Measurements from ENCODE around the gene GRHL1. TPM values are rescaled to one million over a fixed set of nuclear protein-coding genes. Genes with fewer than 3 reads are reported as not detected.

Gene GRHL1, protein sequence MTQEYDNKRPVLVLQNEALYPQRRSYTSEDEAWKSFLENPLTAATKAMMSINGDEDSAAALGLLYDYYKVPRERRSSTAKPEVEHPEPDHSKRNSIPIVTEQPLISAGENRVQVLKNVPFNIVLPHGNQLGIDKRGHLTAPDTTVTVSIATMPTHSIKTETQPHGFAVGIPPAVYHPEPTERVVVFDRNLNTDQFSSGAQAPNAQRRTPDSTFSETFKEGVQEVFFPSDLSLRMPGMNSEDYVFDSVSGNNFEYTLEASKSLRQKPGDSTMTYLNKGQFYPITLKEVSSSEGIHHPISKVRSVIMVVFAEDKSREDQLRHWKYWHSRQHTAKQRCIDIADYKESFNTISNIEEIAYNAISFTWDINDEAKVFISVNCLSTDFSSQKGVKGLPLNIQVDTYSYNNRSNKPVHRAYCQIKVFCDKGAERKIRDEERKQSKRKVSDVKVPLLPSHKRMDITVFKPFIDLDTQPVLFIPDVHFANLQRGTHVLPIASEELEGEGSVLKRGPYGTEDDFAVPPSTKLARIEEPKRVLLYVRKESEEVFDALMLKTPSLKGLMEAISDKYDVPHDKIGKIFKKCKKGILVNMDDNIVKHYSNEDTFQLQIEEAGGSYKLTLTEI
- 1.0 and 1.6 TPM in 2 replicates for polyA plus RNA-seq (2012; rRNA removed)
- polyA plus RNA-seq (2012; cell fraction: cytosol; rRNA removed), result 0.75 and 1.0 TPM in 2 replicates
- polyA plus RNA-seq (2012; cell fraction: nucleus; rRNA removed), result 2.5 and 4.3 TPM in 2 replicates

DNA sequence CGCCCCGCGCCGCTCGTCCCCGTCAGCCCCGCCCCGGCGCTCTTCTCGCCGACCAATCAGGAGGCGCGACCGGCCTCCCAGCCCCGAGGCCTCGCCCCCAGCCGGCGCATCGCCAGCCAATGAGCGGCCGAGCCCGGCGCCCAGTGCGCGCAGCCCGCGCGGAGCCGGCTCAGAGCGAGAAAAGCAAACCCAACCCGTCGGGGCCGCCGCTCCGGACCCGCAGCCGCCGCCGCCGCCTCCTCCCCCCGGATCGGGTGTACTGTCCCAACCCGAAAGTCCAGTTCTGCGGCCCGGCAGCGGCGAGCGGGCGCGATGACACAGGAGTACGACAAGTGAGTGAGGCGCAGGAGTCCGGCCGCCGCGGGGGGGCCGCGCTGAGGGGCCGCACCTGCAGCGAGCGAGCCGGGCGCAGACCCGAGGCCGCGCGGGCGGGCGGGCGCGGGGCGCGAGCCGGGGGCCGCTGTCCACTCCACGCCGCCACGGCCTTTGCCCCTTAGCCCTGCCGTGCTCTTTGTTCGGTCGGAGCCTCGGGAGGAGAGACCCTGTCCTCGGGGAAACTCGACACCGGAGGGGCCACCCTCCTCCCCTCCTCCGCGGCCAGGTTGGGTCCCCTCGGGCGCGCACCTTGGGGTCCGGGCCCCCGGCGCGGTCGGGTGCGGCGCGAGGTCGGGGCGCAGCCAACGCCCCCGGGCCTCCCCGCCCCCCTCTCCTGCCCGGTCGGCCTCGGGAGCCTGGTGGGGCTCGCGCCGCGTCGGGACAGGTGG, at the start of gene GRHL1:
TSS of gene GRHL1 (plus strand) at position 172 of the 764 bp plus-strand sequence. CDS start at position 313, 141 bp downstream.
- H3K27ac ChIP-seq (ENCODE audit: low read depth in 2 of 2, low read length in 1 of 2), result no peak within 1 kb of the TSS
- peak within 1 kb of the TSS; percentile 77 for H3K4me2 ChIP-seq
- TF ChIP-seq SMC3 (IDR thresholded peaks at IDR 0.05; ENCODE audit: low read depth, low read length) (no peak), TEAD4 (IDR thresholded peaks at IDR 0.05; ENCODE audit: borderline replicate concordance, insufficient read depth) (no peak), RFX5 (IDR thresholded peaks at IDR 0.05; ENCODE audit: low read length) (peak; percentile 57), SIN3A (IDR thresholded peaks at IDR 0.05; ENCODE audit: borderline replicate concordance, low read depth, low read length) (no peak)
- TF ChIP-seq, protein P1, sequence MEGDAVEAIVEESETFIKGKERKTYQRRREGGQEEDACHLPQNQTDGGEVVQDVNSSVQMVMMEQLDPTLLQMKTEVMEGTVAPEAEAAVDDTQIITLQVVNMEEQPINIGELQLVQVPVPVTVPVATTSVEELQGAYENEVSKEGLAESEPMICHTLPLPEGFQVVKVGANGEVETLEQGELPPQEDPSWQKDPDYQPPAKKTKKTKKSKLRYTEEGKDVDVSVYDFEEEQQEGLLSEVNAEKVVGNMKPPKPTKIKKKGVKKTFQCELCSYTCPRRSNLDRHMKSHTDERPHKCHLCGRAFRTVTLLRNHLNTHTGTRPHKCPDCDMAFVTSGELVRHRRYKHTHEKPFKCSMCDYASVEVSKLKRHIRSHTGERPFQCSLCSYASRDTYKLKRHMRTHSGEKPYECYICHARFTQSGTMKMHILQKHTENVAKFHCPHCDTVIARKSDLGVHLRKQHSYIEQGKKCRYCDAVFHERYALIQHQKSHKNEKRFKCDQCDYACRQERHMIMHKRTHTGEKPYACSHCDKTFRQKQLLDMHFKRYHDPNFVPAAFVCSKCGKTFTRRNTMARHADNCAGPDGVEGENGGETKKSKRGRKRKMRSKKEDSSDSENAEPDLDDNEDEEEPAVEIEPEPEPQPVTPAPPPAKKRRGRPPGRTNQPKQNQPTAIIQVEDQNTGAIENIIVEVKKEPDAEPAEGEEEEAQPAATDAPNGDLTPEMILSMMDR (IDR thresholded peaks at IDR 0.05), result no peak
- ChIA-PET POLR2A (no interaction called here), CTCF (interaction anchor here (0.9 to 1.8 kb wide), 6 partner anchors 12 to 181 kb away, joined by 3 to 6 read pairs (median 3); no protein-coding TSS in a partner anchor)
- peaks cover 0 to 7% of the 10 kb centered on the region in 2 experiments; a peak in 2 of 4 replicates for H3K4me1 ChIP-seq (ENCODE audit: control insufficient read depth in 1 of 2, insufficient read depth in 2 of 2, low read depth in 1 of 2, low read length in 1 of 2)
- no peaks in the 10 kb centered on the region for H3F3A ChIP-seq (replicated peaks; ENCODE audit: insufficient read depth)
- no peaks in the 10 kb centered on the region for H3K79me2 ChIP-seq (ENCODE audit: insufficient read depth)
- peak within 1 kb of the TSS; percentile 71 for H3K4me3 ChIP-seq (ENCODE audit: low read depth in 2 of 2, low read length in 1 of 2)
- H3K9ac ChIP-seq, result no peak within 1 kb of the TSS; the same call in 1 of the 2 replicates
- 1% methylated on average over 14 of the region's 111 CpGs for WGBS (ENCODE audit: low lambda C conversion rate)
- H2AFZ ChIP-seq (ENCODE audit: low read depth), result peak within 1 kb of the TSS; percentile 73; the same call in 1 of the 2 replicates
- no peaks in the 10 kb centered on the region for H3K27me3 ChIP-seq (ENCODE audit: insufficient read depth)
- H3K9me3 ChIP-seq, result no peaks in the 10 kb centered on the region
- peak; percentile 100 for DNase-seq
- no peaks in the 10 kb centered on the region for H4K20me1 ChIP-seq (ENCODE audit: insufficient read depth)
- no peaks in the 10 kb centered on the region for H3K9me2 ChIP-seq
- no peaks in the 10 kb centered on the region for H3K36me3 ChIP-seq (replicated peaks in 1 of 2; ENCODE audit: control insufficient read depth in 1 of 2, insufficient read depth in 2 of 2, low read length in 1 of 2)

DNA sequence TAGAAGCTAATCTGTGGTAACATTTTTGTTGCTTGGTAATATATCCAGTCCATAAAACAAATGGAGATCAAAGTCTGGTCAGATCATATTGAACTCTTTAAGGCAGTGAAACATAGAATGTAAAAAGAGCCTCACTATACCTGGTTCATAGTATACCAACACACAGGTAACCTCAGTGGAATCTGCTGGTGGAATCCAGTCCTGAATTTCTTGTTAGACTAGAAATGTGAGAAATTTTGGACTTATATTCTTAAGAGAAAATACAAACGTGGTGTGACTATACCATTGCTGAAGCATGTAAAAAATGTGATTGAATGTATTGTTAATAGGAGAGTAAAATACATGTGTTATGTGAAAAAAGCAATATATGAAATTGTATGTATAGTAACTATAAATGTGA, 46.1 kb upstream of the GRHL1 start:
- Histone ChIP-seq H3K9me2 (no peaks in the 10 kb centered on the region), H3F3A (replicated peaks; ENCODE audit: insufficient read depth) (no peaks in the 10 kb centered on the region), H3K4me2 (no peak overlapping the region), H3K27ac (ENCODE audit: low read depth in 2 of 2, low read length in 1 of 2) (no peak overlapping the region), H4K20me1 (ENCODE audit: insufficient read depth) (no peaks in the 10 kb centered on the region), H3K9me3 (no peaks in the 10 kb centered on the region), H2AFZ (ENCODE audit: low read depth) (no peak overlapping the region), H3K4me1 (ENCODE audit: control insufficient read depth in 1 of 2, insufficient read depth in 2 of 2, low read depth in 1 of 2, low read length in 1 of 2) (peaks cover 0 to 7% of the 10 kb centered on the region in 2 experiments; a peak in 3 of 4 replicates), H3K36me3 (replicated peaks in 1 of 2; ENCODE audit: control insufficient read depth in 1 of 2, insufficient read depth in 2 of 2, low read length in 1 of 2) (peaks cover 10 to 22% of the 10 kb centered on the region in 2 experiments), H3K27me3 (ENCODE audit: insufficient read depth) (no peaks in the 10 kb centered on the region), H3K4me3 (ENCODE audit: low read depth in 2 of 2, low read length in 1 of 2) (no peak overlapping the region), H3K79me2 (ENCODE audit: insufficient read depth) (no peaks in the 10 kb centered on the region), H3K9ac (no peak overlapping the region)
- TF ChIP-seq CHD2 (IDR thresholded peaks at IDR 0.05; ENCODE audit: low read length, partially characterized antibody) (no peak), TCF12 (IDR thresholded peaks at IDR 0.05) (no peak), EP300 (IDR thresholded peaks at IDR 0.05; ENCODE audit: borderline replicate concordance in 1 of 2, low read depth in 1 of 2, low read length in 1 of 2) (no peak), EZH2phosphoT487 (IDR thresholded peaks at IDR 0.05; ENCODE audit: borderline replicate concordance, low read depth) (no peak), RCOR1 (IDR thresholded peaks at IDR 0.05; ENCODE audit: low read length) (no peak), TAF1 (IDR thresholded peaks at IDR 0.05; ENCODE audit: borderline replicate concordance, low read depth, low read length) (no peak), MXI1 (IDR thresholded peaks at IDR 0.05; ENCODE audit: low read depth, low read length) (no peak), SIN3A (IDR thresholded peaks at IDR 0.05; ENCODE audit: borderline replicate concordance, low read depth, low read length) (no peak), GATA2 (CRISPR knock-in tag; IDR thresholded peaks at IDR 0.05) (no peak), NFIC (IDR thresholded peaks at IDR 0.05; ENCODE audit: borderline replicate concordance) (no peak), YY1 (IDR thresholded peaks at IDR 0.05; ENCODE audit: low read depth) (no peak), RXRA (IDR thresholded peaks at IDR 0.05; ENCODE audit: borderline replicate concordance, low read depth) (no peak), NRF1 (IDR thresholded peaks at IDR 0.05; ENCODE audit: low read depth, low read length) (no peak), SMC3 (IDR thresholded peaks at IDR 0.05; ENCODE audit: low read depth, low read length) (no peak)
- TF ChIP-seq, protein P2, sequence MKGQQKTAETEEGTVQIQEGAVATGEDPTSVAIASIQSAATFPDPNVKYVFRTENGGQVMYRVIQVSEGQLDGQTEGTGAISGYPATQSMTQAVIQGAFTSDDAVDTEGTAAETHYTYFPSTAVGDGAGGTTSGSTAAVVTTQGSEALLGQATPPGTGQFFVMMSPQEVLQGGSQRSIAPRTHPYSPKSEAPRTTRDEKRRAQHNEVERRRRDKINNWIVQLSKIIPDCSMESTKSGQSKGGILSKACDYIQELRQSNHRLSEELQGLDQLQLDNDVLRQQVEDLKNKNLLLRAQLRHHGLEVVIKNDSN (IDR thresholded peaks at IDR 0.05; ENCODE audit: borderline replicate concordance, low read depth), result no peak
- TF ChIP-seq, protein P1 (IDR thresholded peaks at IDR 0.05), result no peak
- no peak for DNase-seq
- ChIA-PET POLR2A (no interaction called here), CTCF (no interaction called here)
- 96% methylated on average over 1 of the region's 1 CpG for WGBS (ENCODE audit: low lambda C conversion rate)

All from SK-N-SH (cell line).